GM18909 (cell line): ENCODE data around the gene DAD1.

Experiments
- ATAC-seq: cut with Tn5 transposase; IDR thresholded peaks from one replicate; pipeline ENCODE4 v1.9.1; 2021; ENCODE audit warnings: mild to moderate bottlenecking; ENCODE audit not compliant: unreplicated experiment, poor library complexity

DAD1 gene

GRCh38 chr14:22540811-22541360, 48.1 kb downstream of the DAD1 start:
- ATAC-seq: no peak

GRCh38 chr14:22540293-22540692, 48.7 kb downstream of the DAD1 start:
- ATAC-seq: no peak

GRCh38 chr14:22539831-22540230, 49.2 kb downstream of the DAD1 start:
- ATAC-seq: no peak

DNA sequence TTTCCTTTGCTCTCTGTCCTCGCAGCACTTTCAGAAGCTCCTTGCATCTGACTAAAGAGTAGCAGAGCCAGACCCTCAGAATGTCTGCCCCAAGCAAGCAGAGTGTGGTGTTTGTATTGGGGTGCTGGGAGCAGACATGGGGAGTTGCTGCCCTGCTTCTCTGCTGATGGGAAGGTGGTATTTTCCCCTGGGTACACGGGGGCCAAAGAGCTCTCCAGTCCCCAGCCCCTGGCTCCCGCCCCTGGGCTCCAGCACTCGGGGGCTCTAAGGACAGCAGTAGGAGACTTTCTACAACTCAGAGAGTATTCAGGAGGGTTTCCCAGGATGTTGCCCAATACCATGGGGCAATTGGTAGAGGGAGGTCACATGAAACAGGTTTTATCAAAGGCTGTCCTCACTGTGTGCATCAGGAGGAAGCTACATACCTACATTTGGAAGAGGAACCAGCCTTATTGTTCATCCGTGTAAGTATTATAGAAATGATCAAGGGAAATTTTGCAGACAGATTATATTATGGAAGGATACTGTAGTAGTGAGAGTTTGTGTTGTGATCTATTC, 50.3 kb downstream of the DAD1 start:
- ATAC-seq: no peak

DNA sequence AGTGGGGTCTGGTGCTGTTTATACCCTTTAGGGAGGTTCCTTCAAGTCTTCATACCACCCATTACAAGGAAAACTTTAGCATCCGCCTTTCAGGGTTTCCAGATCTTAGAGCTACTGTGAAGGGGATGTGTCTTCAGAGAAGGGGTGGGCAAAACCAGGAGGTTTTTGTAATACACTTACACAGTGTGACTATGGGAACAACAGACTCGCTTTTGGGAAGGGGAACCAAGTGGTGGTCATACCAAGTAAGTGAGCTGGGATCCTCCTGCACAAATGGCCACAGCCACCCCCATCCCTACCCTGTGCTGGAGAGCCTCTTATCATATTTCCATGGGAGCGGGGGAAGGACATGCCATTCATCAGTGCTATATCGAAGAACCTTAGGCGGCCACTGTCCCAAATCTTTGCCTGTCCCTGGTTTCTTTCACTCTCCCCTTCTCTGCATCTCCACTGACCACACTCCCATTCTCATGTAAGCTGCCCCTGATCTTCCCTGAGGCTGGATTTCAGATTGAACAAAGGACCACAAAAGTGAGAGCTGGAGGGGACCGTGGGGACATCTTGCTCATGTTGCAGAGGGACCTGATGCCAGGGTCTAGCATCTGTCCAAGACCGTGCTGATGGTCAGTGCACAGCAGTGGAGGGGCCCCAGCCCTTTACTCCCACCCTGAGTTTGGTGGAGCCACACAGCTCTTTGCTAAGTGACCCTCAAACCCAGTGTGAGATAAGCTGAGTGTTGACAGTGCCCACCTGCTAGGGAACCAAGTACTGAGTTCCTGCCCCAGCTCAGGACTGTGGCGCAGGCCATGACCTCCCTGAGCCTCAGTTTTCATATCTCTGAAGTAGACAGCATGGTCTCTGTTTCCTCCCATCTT, 51.4 kb downstream of the DAD1 start:
- ATAC-seq: no peak

- ATAC-seq: peak; percentile 79
These were observed 52.1 kb downstream of the DAD1 start for GRCh38 chr14:22536853-22537338.

DNA sequence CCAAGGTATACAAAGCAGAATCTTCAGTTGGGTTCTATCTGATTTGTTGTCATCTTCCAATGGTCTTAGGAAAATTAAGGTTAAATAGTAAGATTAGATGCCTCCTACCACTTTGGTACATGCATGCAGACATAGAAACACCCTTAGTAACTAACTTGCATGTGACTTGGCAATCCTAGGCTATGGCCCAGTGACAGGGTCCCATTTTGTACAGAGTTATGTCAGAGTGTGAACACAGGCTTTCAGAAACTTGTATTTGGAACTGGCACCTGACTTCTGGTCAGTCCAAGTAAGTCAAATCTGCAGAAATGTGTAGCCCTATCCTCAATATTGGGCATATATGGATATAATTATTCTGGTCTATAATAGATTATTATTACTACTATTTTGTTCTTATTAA, 53.1 kb downstream of the DAD1 start:
- ATAC-seq: no peak

DNA sequence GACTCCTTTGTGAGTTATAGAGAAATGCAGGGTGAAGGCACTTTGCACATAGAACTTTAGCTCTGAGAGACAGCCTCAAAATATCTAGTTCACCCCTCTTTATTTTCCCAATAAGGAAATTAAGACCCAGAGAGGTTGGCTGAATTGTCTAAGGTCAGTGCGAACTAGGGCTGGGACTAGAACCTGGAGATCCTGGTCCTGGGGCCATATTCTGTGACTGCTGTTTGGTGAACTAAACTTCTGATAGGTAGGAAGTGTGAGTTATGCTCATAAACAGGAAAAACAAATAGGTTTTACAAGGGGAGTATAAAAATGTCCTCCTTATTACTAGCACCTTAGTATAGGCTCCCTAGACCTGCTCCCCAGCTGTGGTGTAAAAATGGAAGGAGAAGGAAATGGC, 53.9 kb downstream of the DAD1 start:
- ATAC-seq: no peak

- no peak for ATAC-seq
These were observed 54.5 kb downstream of the DAD1 start for GRCh38 chr14:22534547-22534946.

DNA sequence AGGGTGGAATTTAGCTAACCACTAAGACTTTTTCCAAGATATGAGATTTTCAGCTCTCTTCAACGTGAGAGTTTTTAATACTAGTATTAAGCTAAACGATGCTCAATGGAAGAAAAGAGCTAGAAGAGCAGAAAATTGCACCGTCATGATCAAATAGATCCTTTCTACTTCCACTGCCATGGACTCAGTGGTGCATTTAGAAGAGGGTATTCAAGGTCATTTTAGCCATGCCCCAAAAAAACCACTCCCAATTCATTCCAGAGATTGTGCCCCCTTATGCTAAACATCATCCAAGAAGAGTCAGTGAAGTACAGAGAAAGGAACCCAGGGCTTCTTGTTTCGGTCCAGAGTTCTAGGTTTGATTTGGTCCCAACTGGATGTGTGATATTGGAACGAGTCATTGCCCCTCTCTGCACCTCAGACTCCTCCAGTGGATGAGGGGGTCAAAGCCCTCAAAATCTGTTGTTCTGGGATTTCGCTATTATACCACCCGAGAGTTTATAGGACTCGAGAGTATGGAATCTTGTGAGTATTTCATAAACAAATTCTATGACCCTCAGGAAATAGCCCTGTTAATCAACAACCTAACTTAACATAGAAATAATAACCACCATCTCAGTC, 55.2 kb downstream of the DAD1 start:
- no peak for ATAC-seq

DNA sequence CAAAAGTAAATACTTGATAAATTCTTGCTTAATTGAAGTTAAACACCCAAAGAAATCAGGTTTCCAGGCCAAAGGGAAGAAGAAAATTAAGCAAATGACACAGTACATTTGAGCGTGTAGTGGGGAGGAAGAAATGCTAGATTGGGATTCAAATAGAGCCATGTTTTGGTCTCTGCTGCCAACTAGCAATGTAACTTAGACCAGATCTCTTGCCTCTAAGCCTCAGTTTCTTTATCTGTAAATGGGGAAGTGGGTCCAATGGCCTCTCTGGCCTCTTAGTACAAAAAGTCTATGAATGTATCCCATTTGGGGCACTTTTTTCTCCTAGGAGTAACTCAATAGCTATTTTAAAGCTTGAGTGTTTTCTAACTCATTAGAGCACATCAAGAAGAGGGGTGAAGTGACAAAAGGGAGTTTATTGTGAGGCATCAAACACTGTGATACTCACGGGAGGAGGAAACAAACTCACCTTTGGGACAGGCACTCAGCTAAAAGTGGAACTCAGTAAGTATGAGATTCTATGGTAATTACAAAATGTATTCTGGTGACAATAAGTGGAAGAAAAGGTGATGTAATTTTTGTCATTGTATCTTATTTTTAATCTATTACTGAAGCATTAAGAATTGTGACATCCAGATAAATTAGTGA, 55.8 kb downstream of the DAD1 start:
- no peak for ATAC-seq

- ATAC-seq: no peak
These were observed 56.5 kb downstream of the DAD1 start for GRCh38 chr14:22532345-22533056.

GRCh38 chr14:22531451-22532344, 57.3 kb downstream of the DAD1 start:
- ATAC-seq: peak; percentile 67

- ATAC-seq: no peak
These were observed 58.9 kb downstream of the DAD1 start for GRCh38 chr14:22530127-22530526.

DNA sequence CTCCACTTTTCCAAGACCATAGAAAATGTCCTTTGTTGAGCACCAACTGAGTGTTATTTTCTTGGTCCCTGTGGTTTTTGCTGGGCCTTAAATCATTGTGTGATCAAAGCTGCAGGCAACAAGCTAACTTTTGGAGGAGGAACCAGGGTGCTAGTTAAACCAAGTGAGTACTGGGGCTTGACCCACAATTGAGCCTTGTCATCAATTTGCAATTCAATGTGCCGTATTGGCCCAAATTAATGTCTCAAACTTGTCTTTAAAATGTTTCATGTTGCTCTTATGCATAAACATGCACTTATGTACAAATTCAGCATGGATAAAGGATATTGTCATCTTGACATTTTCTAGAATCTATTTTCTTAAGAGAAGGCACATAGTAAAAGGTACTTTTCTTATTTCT, 62.3 kb downstream of the DAD1 start:
- ATAC-seq: no peak

- no peak for ATAC-seq
These were observed 62.8 kb downstream of the DAD1 start for GRCh38 chr14:22526218-22526617.

DNA sequence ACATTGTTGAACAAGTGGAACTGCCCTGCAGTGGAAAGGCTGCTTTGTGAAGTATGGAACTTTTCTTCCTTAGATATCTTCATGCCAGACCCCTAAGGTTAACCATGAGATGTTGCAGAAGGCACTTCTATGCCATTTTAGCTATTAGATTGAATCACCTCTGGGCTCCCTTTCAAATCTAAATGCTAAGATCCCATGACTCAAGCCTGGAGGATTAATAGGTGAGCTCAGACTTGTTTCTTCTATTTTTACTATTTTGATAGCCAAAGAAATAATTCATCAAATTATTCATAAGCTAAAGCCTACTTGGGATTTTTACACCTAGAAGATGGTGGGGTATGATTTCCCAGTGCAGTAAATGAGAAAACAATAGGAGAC, 64.3 kb downstream of the DAD1 start:
- no peak for ATAC-seq

DNA sequence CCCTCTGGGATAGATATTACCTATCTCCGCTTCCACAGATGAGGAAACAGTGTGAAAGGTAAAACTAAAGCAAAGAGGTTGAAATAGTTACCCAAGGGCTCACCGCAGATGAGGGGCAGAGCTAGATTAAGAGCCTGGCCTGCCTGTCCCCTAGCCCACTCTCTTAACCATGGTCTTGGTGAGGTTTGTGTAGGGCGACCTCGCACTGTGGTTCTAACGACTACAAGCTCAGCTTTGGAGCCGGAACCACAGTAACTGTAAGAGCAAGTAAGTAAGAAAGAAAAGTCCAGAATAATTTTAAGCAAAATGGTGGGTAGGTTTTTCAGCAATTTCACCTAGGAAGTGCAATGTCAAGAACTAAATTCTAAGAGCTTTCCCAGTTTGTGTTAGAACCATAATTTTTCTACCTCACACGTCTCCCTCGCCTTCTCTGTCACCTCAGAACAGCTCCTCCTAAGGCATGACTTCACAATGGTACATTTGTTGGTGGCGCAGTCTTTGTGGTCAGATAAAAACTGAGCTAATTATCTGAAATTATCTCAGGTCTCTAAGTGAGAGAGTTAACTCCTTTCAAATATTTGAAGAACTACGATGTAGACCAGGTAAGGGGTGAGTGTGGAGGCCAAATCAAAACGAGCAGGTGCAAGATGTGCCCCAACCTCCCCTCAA, 64.8 kb downstream of the DAD1 start:
- no peak for ATAC-seq

GRCh38 chr14:22523283-22523682, 65.7 kb downstream of the DAD1 start:
- no peak for ATAC-seq
